ENCODE data around the gene DNAJC27. TPM values are rescaled to one million over a fixed set of nuclear protein-coding genes. Genes with fewer than 3 reads are reported as not detected.

Gene DNAJC27
- total and polyA plus RNA-seq, 8 donors = under 0.01 to 59.8 (median 2.9) TPM

DNA sequence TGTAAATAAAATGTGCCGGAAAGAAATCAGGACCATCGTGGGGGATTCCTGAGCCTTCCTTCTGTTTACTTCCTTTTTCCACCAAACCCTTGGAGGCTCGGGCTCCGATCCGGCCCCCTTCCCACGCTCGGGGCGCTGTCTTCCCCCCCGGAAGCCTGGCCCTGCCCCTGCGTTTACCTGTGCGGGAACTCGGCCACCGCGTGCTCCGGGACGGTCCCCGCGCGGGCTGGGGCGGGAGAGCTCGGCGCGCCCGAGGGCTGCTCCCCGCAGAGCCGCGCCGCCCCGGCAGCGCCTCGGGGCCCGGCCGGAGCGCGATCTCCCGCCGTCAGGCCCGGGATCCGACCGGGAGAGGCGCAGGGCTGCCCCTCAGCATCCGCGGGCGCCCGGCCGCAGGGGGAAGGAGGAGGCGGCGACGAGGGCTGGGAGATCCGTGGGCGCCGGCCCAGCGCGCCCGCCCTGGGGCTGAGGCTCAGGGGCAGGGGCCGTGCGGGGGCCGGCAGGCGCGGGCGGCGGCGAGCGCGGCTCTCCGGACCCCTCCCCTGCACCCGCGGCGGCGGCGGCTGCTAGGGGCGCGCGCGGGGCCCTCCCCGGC is 52.2 kb downstream of the DNAJC27 start:
- WGBS, 5 donors = 0 to 4% (median 1%) methylated on average over 12 to 76 of the region's 76 CpGs

DNA sequence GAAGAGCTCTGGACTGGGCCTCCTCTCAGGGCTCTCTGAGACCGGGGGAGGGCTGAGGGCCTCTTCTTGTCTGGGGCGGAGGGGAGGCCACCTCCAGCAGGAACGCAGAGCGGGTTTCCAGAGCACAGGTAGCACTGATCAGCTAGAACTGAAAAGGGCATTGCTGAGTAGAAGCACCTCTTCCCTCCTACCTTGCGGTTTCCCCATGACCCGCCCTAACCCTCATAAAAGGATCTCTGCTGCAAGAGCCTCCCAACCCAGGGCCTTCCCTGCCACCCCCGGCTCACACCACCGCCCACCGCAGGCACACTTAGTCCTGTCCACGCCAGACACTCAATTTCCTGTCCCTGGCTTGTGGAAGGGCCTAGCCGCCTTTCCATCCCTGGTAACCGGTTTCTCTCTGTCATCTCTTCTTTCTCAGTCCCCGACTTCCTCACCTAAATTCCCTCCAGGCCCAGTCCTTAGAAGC is 52.7 kb downstream of the DNAJC27 start:
- no peak for TF ChIP-seq POLR2AphosphoS5 (IDR thresholded peaks at IDR 0.05)
- TF ChIP-seq EP300 (IDR thresholded peaks at IDR 0.05) = no peak
- TF ChIP-seq, protein P1, sequence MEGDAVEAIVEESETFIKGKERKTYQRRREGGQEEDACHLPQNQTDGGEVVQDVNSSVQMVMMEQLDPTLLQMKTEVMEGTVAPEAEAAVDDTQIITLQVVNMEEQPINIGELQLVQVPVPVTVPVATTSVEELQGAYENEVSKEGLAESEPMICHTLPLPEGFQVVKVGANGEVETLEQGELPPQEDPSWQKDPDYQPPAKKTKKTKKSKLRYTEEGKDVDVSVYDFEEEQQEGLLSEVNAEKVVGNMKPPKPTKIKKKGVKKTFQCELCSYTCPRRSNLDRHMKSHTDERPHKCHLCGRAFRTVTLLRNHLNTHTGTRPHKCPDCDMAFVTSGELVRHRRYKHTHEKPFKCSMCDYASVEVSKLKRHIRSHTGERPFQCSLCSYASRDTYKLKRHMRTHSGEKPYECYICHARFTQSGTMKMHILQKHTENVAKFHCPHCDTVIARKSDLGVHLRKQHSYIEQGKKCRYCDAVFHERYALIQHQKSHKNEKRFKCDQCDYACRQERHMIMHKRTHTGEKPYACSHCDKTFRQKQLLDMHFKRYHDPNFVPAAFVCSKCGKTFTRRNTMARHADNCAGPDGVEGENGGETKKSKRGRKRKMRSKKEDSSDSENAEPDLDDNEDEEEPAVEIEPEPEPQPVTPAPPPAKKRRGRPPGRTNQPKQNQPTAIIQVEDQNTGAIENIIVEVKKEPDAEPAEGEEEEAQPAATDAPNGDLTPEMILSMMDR (IDR thresholded peaks at IDR 0.05) = no peak
- TF ChIP-seq POLR2A (IDR thresholded peaks at IDR 0.05) = no peak
- peak in 1 of 2 donors; percentile 52 for DNase-seq
- Histone ChIP-seq H3K9me3 (no peaks in the 10 kb centered on the region), H3K27me3 (no peaks in the 10 kb centered on the region), H3K27ac (peak overlapping the region; percentile 52 to 84 (median 60)), H3K4me3 (peak overlapping the region; percentile 64 to 90 (median 72)), H3K36me3 (peaks cover 0 to 9% (median 3%) of the 10 kb centered on the region in 4 donors), H3K4me1 (peaks cover 8 to 47% (median 30%) of the 10 kb centered on the region in 4 donors)
- intact Hi-C loops (cut with DNase I; ENCODE audit: low total_unique reads) = no loop called here
- 34 to 50% (median 47%) methylated on average over 13 of the region's 13 CpGs for WGBS, 5 donors

More for the DNA sequence above, 52.2 kb downstream of the DNAJC27 start:
- no peak for DNase-seq
- TF ChIP-seq, protein P1 (IDR thresholded peaks at IDR 0.05) = no peak
- no peak for TF ChIP-seq EP300 (IDR thresholded peaks at IDR 0.05)
- no peak for TF ChIP-seq POLR2A (IDR thresholded peaks at IDR 0.05)
- no peak for TF ChIP-seq POLR2AphosphoS5 (IDR thresholded peaks at IDR 0.05)
- Histone ChIP-seq H3K27ac (peak overlapping the region; percentile 52 to 84 (median 60)), H3K27me3 (no peaks in the 10 kb centered on the region), H3K4me1 (peaks cover 8 to 47% (median 30%) of the 10 kb centered on the region in 4 donors), H3K4me3 (peak overlapping the region; percentile 64 to 90 (median 72)), H3K36me3 (peaks cover 0 to 9% (median 3%) of the 10 kb centered on the region in 4 donors), H3K9me3 (no peaks in the 10 kb centered on the region)
- intact Hi-C loops (cut with DNase I; ENCODE audit: low total_unique reads) = no loop called here

- no peak for TF ChIP-seq EP300 (IDR thresholded peaks at IDR 0.05)
- no peak for TF ChIP-seq POLR2AphosphoS5 (IDR thresholded peaks at IDR 0.05)
- TF ChIP-seq, protein P1 (IDR thresholded peaks at IDR 0.05) = no peak
- no peak for TF ChIP-seq POLR2A (IDR thresholded peaks at IDR 0.05)
- 80 to 92% (median 90%) methylated on average over 42 of the region's 42 CpGs for WGBS, 5 donors
- peaks cover 8 to 48% (median 33%) of the 10 kb centered on the region in 4 donors for H3K4me1 ChIP-seq
- H3K27me3 ChIP-seq = no peaks in the 10 kb centered on the region
- peaks cover 0 to 9% (median 3%) of the 10 kb centered on the region in 4 donors for H3K36me3 ChIP-seq
- intact Hi-C loops (cut with DNase I; ENCODE audit: low total_unique reads) = no loop called here
- no peak for DNase-seq
- no peaks in the 10 kb centered on the region for H3K9me3 ChIP-seq
- H3K4me3 ChIP-seq = peak overlapping the region; percentile 64 to 90 (median 72)
- peak overlapping the region in 3 of 5 donors; percentile 58 to 84 (median 76) for H3K27ac ChIP-seq
Observed at GRCh38 chr2:24918326-24919036, 53.3 kb downstream of the DNAJC27 start.

DNA sequence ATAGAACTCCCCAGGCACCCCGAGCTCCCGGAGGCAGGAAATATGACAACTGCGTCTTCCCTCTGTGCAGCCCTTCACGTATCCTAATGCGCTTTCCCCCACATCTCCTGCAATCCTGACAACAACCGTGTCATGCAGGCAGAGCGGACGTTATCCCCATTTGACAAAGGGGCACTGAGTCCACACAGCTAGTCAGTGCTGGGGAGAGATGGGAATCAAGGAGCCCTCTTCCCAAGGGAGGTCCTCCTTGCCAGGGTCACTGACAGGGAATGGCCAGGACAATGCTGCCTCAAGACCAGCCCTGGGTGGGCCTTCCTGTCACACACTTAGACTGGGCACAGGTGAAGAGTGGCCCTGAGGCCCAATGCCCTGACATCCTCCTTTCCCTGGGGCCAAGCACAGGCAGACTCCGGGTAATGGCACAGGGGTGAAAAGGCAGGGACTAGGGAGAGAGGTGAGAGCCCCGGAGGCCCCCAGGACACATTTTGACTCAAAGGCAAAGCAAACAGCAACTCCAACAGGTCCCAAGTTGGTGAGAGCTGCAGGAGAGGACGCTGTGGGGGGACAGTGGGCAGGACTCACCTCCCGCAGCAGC is 53.9 kb downstream of the DNAJC27 start:
- Histone ChIP-seq H3K9me3 (no peaks in the 10 kb centered on the region), H3K4me3 (peak overlapping the region; percentile 64 to 90 (median 72)), H3K27me3 (no peaks in the 10 kb centered on the region), H3K4me1 (peaks cover 8 to 52% (median 37%) of the 10 kb centered on the region in 4 donors), H3K36me3 (peaks cover 0 to 9% (median 3%) of the 10 kb centered on the region in 4 donors), H3K27ac (peak overlapping the region in 1 of 5 donors; percentile 84)
- no peak for DNase-seq
- TF ChIP-seq POLR2A (IDR thresholded peaks at IDR 0.05) (no peak), EP300 (IDR thresholded peaks at IDR 0.05) (no peak), POLR2AphosphoS5 (IDR thresholded peaks at IDR 0.05) (no peak)
- TF ChIP-seq, protein P1 (IDR thresholded peaks at IDR 0.05) = no peak
- intact Hi-C loops (cut with DNase I; ENCODE audit: low total_unique reads) = no loop called here
- 88 to 92% (median 89%) methylated on average over 12 of the region's 12 CpGs for WGBS, 5 donors
